GM23248 (cell line): ENCODE measurements around the gene TEX13B. TPM values are rescaled to one million over a fixed set of nuclear protein-coding genes. Genes with fewer than 3 reads are reported as not detected.
A peak's percentile ranks its signal among the peaks of the same experiment; 100 is the strongest.

Source experiments
- DNase-seq: peaks from one replicate; pipeline ENCODE4 v3.0.0-alpha.2; 2015
- H2AFZ ChIP-seq: fragments of 200-600 bp; sonication (generic); 2 replicates; pipeline ENCODE4 v1.6.1; 2016; ENCODE audit warnings: antibody characterized with exemption
- H3F3A ChIP-seq: fragments of 200-600 bp; sonication (generic); 2 replicates; pipeline ENCODE4 v1.6.1; 2016; ENCODE audit warnings: mild to moderate bottlenecking, antibody characterized with exemption, mixed run types; ENCODE audit not compliant: insufficient read depth
- H3K27ac ChIP-seq: fragments of 200-600 bp; sonication (generic); 2 replicates; pipeline ENCODE4 v1.5.1; 2016; ENCODE audit warnings: mild to moderate bottlenecking
- H3K27me3 ChIP-seq: fragments of 200-600 bp; sonication (generic); replicated peaks from 2 replicates; pipeline ENCODE4 v1.6.1; 2016; ENCODE audit warnings: mild to moderate bottlenecking; ENCODE audit not compliant: insufficient read depth
- H3K36me3 ChIP-seq: fragments of 200-600 bp; sonication (generic); 2 replicates; pipeline ENCODE4 v1.6.1; 2016; ENCODE audit warnings: low read depth, mild to moderate bottlenecking
- H3K4me1 ChIP-seq: fragments of 200-600 bp; sonication (generic); 2 replicates; pipeline ENCODE4 v1.6.1; 2016; ENCODE audit warnings: mild to moderate bottlenecking; ENCODE audit not compliant: insufficient read depth
- H3K4me2 ChIP-seq: fragments of 200-600 bp; sonication (generic); one replicate; pipeline ENCODE4 v1.6.1; 2016; ENCODE audit warnings: mild to moderate bottlenecking; ENCODE audit not compliant: unreplicated experiment
- H3K4me3 ChIP-seq: fragments of 200-600 bp; sonication (generic); 2 replicates; pipeline ENCODE4 v1.5.1; 2016; ENCODE audit warnings: mild to moderate bottlenecking
- H3K79me2 ChIP-seq: fragments of 200-600 bp; sonication (generic); 2 replicates; pipeline ENCODE4 v1.6.1; 2016; ENCODE audit warnings: mild to moderate bottlenecking; ENCODE audit not compliant: insufficient read depth
- H3K9ac ChIP-seq: fragments of 200-600 bp; sonication (generic); 2 replicates; pipeline ENCODE4 v1.6.1; 2016; ENCODE audit warnings: mild to moderate bottlenecking
- H3K9me2 ChIP-seq: fragments of 200-600 bp; sonication (generic); 2 replicates; pipeline ENCODE4 v1.6.1; 2016; ENCODE audit warnings: mixed run types, mild to moderate bottlenecking, moderate library complexity; ENCODE audit not compliant: insufficient read depth
- H3K9me3 ChIP-seq: fragments of 200-600 bp; sonication (generic); one replicate; pipeline ENCODE4 v1.6.1; 2017; ENCODE audit warnings: low read depth
- H4K20me1 ChIP-seq: fragments of 200-600 bp; sonication (generic); 2 replicates; pipeline ENCODE4 v1.6.0; 2016; ENCODE audit not compliant: insufficient read depth
- EZH2 ChIP-seq: fragments of 200-600 bp; sonication (generic); IDR thresholded peaks from 2 replicates; pipeline ENCODE4 v1.6.1; 2018; ENCODE audit warnings: antibody characterized with exemption, mild to moderate bottlenecking; ENCODE audit not compliant: insufficient read depth, poor library complexity, severe bottlenecking
- EZH2phosphoT487 ChIP-seq: fragments of 200-600 bp; sonication (generic); IDR thresholded peaks from 2 replicates; pipeline ENCODE4 v1.6.1; 2018; ENCODE audit warnings: antibody characterized with exemption, moderate library complexity, mild to moderate bottlenecking, low read depth; ENCODE audit not compliant: insufficient read depth
- WGBS, 2 experiments: methylation state at CpG; one replicate each; pipeline ENCODE4 v1.1.6; 2015 to 2017; ENCODE audit warnings: low lambda C conversion rate in 2 of 2, low coverage in 1 of 2; ENCODE audit errors: missing lambda C conversion rate in 2 of 2; 5-methylcytosine and 5-hydroxymethylcytosine counted together
- in situ Hi-C: fragments of 300-500 bp; cut with MboI; formaldehyde crosslinking; loops from 2 replicates; pipeline ENCODE4 v1.15.0; 2020
- polyA plus RNA-seq: library from polyadenylated mRNA; unstranded; fragments of >200 nt; fragmentation: Nextera tagmentation; extraction: Ambion mirVana; gene quantifications from 2 replicates; pipeline ENCODE4 v1.2.1, GENCODE V29; 2016
- total RNA-seq: library from RNA; depleted of rRNA; stranded (reverse); fragments of >200 nt; shearing (Covaris generic); gene quantifications from 2 replicates; pipeline ENCODE4 v1.2.3, GENCODE V29; 2014; rRNA removed

TEX13B gene
- total and polyA plus RNA-seq, 2 experiments from 2014 or later: not detected

DNA sequence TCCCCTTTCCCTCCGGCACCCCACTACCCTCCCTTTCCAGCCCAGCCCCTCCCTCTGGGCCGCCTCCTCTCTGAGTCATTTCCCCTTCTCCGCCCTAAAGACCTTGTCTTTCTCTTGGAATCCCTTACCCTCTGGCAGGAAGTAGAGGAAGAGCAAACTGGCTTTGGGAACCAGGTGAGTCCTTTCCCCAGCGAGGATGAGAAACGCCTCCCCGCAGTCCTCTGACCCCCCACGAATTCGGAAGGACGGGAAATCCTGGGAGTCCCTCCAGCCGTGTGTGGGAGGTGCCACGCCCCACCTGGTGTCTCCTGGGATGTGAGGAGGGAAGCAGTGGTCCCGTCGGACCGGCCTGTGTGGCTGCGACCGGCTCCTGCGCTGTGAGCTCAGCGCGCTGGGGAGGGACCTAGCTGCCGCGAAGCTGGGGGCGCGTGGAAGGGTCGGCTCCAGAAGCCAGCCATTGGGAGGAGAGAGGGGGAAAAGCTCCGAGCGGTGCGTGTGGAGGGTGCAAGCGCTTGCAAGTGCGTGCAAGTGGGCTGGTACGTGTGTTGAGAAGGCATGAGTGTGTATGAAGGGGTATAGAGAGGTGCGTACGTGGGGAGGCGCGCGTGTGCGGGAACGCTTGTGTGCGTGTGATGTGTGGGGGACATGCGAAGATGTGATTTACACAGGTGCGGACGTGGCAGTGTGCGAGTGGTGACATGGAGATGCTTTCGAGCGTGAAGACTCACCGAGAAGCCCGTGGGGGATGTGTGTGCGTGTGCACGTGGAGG, 46.3 kb downstream of the TEX13B start:
- in situ Hi-C loops: no loop called here
- no peak for TF ChIP-seq EZH2
- no peak for TF ChIP-seq EZH2phosphoT487
- Histone ChIP-seq H3F3A (no peaks in the 10 kb centered on the region), H4K20me1 (no peaks in the 10 kb centered on the region), H3K4me3 (peak overlapping the region; percentile 53), H3K27ac (no peak overlapping the region), H3K79me2 (no peaks in the 10 kb centered on the region), H3K4me1 (no peaks in the 10 kb centered on the region), H3K9ac (no peak overlapping the region), H3K9me3 (no peaks in the 10 kb centered on the region), H3K9me2 (no peaks in the 10 kb centered on the region), H3K4me2 (peak overlapping the region; percentile 61), H2AFZ (peak overlapping the region; percentile 58; the same call in 1 of the 2 replicates), H3K27me3 (no peaks in the 10 kb centered on the region), H3K36me3 (no peaks in the 10 kb centered on the region)
- 1 to 2% methylated on average over 20 to 46 of the region's 48 CpGs for WGBS, 2 experiments
- peak; percentile 12 for DNase-seq

- in situ Hi-C loops: no loop called here
- no peak overlapping the region for H3K9ac ChIP-seq
- peak; percentile 43 for DNase-seq
- H4K20me1 ChIP-seq: no peaks in the 10 kb centered on the region
- no peak overlapping the region for H3K27ac ChIP-seq
- no peaks in the 10 kb centered on the region for H3F3A ChIP-seq
- TF ChIP-seq EZH2: no peak
- TF ChIP-seq EZH2phosphoT487: no peak
- no peaks in the 10 kb centered on the region for H3K79me2 ChIP-seq
- H3K4me2 ChIP-seq: no peak overlapping the region
- peak overlapping the region; percentile 53; the same call in 1 of the 2 replicates for H3K4me3 ChIP-seq
- no peaks in the 10 kb centered on the region for H3K9me3 ChIP-seq
- H3K36me3 ChIP-seq: no peaks in the 10 kb centered on the region
- H3K9me2 ChIP-seq: no peaks in the 10 kb centered on the region
- WGBS, 2 experiments: 14 to 18% methylated on average over 6 of the region's 7 CpGs
- no peaks in the 10 kb centered on the region for H3K27me3 ChIP-seq
- H3K4me1 ChIP-seq: no peaks in the 10 kb centered on the region
- H2AFZ ChIP-seq: no peak overlapping the region
Measured at GRCh38 chrX:107935200-107935599, 47.0 kb downstream of the TEX13B start.

DNA sequence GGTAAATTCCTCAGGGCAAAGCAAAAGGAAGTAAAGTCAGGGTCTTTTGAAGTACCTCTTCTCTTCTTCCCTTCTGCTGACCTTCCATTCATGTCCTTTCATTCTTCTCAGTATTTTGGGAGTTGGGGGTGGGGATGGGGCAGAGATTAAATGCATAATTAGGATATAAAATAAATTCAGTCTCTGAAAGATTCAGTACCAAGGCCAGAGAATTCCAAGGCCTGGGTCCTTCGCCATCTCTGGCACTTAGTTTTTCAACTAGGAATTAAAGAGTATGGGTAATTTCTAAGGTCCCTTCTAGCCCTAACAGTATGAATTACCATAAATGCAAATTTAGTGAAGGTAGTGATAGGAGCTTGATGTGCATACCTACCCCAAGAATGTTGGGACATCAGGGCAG, 47.9 kb downstream of the TEX13B start:
- in situ Hi-C loops: no loop called here
- H2AFZ ChIP-seq: no peak overlapping the region
- no peaks in the 10 kb centered on the region for H3K27me3 ChIP-seq
- H3K9me2 ChIP-seq: no peaks in the 10 kb centered on the region
- peak; percentile 1 for DNase-seq
- H3K4me2 ChIP-seq: no peak overlapping the region
- no peaks in the 10 kb centered on the region for H3K36me3 ChIP-seq
- no peak overlapping the region for H3K4me3 ChIP-seq
- H3K9me3 ChIP-seq: no peaks in the 10 kb centered on the region
- no peaks in the 10 kb centered on the region for H3K4me1 ChIP-seq
- WGBS, 2 experiments: 0 to 13% methylated on average over 1 of the region's 1 CpG
- no peaks in the 10 kb centered on the region for H3K79me2 ChIP-seq
- H3F3A ChIP-seq: no peaks in the 10 kb centered on the region
- no peaks in the 10 kb centered on the region for H4K20me1 ChIP-seq
- TF ChIP-seq EZH2phosphoT487 (no peak), EZH2 (no peak)
- H3K27ac ChIP-seq: no peak overlapping the region
- no peak overlapping the region for H3K9ac ChIP-seq

Other genes with a start within 250 kb of the TEX13B start
- gene TSC22D3, start 206.6 kb downstream of the TEX13B start, total RNA-seq: 28.8 and 49.0 TPM in 2 replicates
- 34.6 and 35.9 TPM in 2 replicates for gene TSC22D3, start 206.6 kb downstream of the TEX13B start, polyA plus RNA-seq
- not detected in 2 replicates for gene NCBP2L, start 204.6 kb downstream of the TEX13B start, total RNA-seq
- gene NCBP2L, start 204.6 kb downstream of the TEX13B start, polyA plus RNA-seq: not detected in 2 replicates
- 8.9 and 16.1 TPM in 2 replicates for gene MID2, start 156.5 kb downstream of the TEX13B start, total RNA-seq
- 5.4 and 5.7 TPM in 2 replicates for gene MID2, start 156.5 kb downstream of the TEX13B start, polyA plus RNA-seq
- not detected in 2 replicates for gene VSIG1, start 62.7 kb upstream of the TEX13B start, total RNA-seq
- not detected in 2 replicates for gene VSIG1, start 62.7 kb upstream of the TEX13B start, polyA plus RNA-seq
- gene PSMD10, start 109.2 kb upstream of the TEX13B start, total RNA-seq: 70.5 and 94.5 TPM in 2 replicates
- gene PSMD10, start 109.2 kb upstream of the TEX13B start, polyA plus RNA-seq: 68.2 and 71.0 TPM in 2 replicates
- gene ATG4A, start 109.4 kb upstream of the TEX13B start, total RNA-seq: 6.3 and 8.2 TPM in 2 replicates
- gene ATG4A, start 109.4 kb upstream of the TEX13B start, polyA plus RNA-seq: 8.9 and 11.5 TPM in 2 replicates